PC-9 (cell line): ENCODE data around the gene C19orf25. TPM values are rescaled to one million over a fixed set of nuclear protein-coding genes. Genes with fewer than 3 reads are reported as not detected.

Experiments used
- BruUV-seq: library from RNA; stranded (reverse); fragments of 400-500 nt; replicated peaks from 2 replicates; lab custom pipeline; 2021; lab: Mats Ljungman, UMichigan
- CTCF ChIA-PET: fragments of 300-600 bp; sonication (Branson Sonifier 250); formaldehyde crosslinking; loops from one replicate; lab custom pipeline; 2022; ENCODE audit warnings: antibody characterized with exemption; lab: Charles Lee
- POLR2A ChIA-PET: fragments of 300-600 bp; sonication (Branson Sonifier 250); formaldehyde crosslinking; loops from one replicate; lab custom pipeline; 2022; ENCODE audit warnings: antibody characterized with exemption; ENCODE audit not compliant: unreplicated experiment; lab: Charles Lee
- DNase-seq, 2 experiments: peaks; one replicate each; pipeline versions ENCODE4 v3.0.0 to v3.0.0-alpha.2; 2015 to 2022; ENCODE audit warnings: mixed read lengths in 1 of 2
- H2AFZ ChIP-seq: fragments of 200-600 bp; sonication (generic); 2 replicates; pipeline ENCODE4 v1.8.1; 2017; ENCODE audit warnings: antibody characterized with exemption
- H3F3A ChIP-seq: fragments of 200-600 bp; sonication (generic); 2 replicates; pipeline ENCODE4 v1.8.1; 2017; ENCODE audit warnings: antibody characterized with exemption, mild to moderate bottlenecking, low read depth; ENCODE audit not compliant: insufficient read depth
- H3K27ac ChIP-seq: fragments of 200-600 bp; sonication (generic); 2 replicates; pipeline ENCODE4 v1.6.1; 2016; ENCODE audit warnings: mixed run types
- H3K27me3 ChIP-seq: fragments of 200-600 bp; sonication (generic); 2 replicates; pipeline ENCODE4 v1.6.1; 2016; ENCODE audit warnings: low read depth, mixed run types; ENCODE audit not compliant: insufficient read depth
- H3K36me3 ChIP-seq: fragments of 200-600 bp; sonication (generic); 2 replicates; pipeline ENCODE4 v1.6.1; 2016; ENCODE audit warnings: low read depth, mixed run types
- H3K4me1 ChIP-seq: fragments of 200-600 bp; sonication (generic); replicated peaks from 2 replicates; pipeline ENCODE4 v1.6.1; 2016; ENCODE audit warnings: mixed run types; ENCODE audit not compliant: insufficient read depth
- H3K4me2 ChIP-seq: fragments of 200-600 bp; sonication (generic); 2 replicates; pipeline ENCODE4 v1.6.1; 2017; ENCODE audit warnings: mixed run types
- H3K4me3 ChIP-seq: fragments of 200-600 bp; sonication (generic); 2 replicates; pipeline ENCODE4 v1.6.1; 2016; ENCODE audit warnings: mixed run types
- H3K79me2 ChIP-seq: fragments of 200-600 bp; sonication (generic); 2 replicates; pipeline ENCODE4 v1.6.1; 2017; ENCODE audit warnings: low read depth, mixed run types
- H3K9me2 ChIP-seq: fragments of 200-600 bp; sonication (generic); 2 replicates; pipeline ENCODE4 v1.8.1; 2017; ENCODE audit warnings: mild to moderate bottlenecking; ENCODE audit not compliant: insufficient read depth
- H3K9me3 ChIP-seq: fragments of 200-600 bp; sonication (generic); 2 replicates; pipeline ENCODE4 v1.8.1; 2016; ENCODE audit warnings: low read depth; ENCODE audit not compliant: insufficient read depth
- H4K20me1 ChIP-seq: fragments of 200-600 bp; sonication (generic); 2 replicates; pipeline ENCODE4 v1.8.1; 2017; ENCODE audit not compliant: insufficient read depth
- CTCF ChIP-seq: fragments of 200-600 bp; sonication (generic); conservative IDR thresholded peaks from 2 replicates; pipeline ENCODE4 v1.6.1; 2017; ENCODE audit warnings: mixed run types, antibody characterized with exemption, mild to moderate bottlenecking, moderate library complexity
- EZH2 ChIP-seq: fragments of 200-600 bp; sonication (generic); IDR thresholded peaks from 2 replicates; pipeline ENCODE4 v1.8.0; 2017; ENCODE audit warnings: antibody characterized with exemption, low read depth
- intact Hi-C: fragments of 100-400 bp; cut with micrococcal nuclease; formaldehyde crosslinking; loops from one replicate; pipeline ENCODE4 v1.10.0; 2022; ENCODE audit not compliant: unreplicated experiment
- total RNA-seq: library from RNA; stranded (reverse); gene quantifications from 2 replicates; pipeline ENCODE4 v1.2.3, GENCODE V29; 2021

C19orf25 gene
- total RNA-seq, 1 experiment from 2014 or later, result 28.0 TPM

GRCh38 chr19:1467215-1467489 is 11.9 kb downstream of the C19orf25 start:
- H2AFZ ChIP-seq, result no peak overlapping the region
- DNase-seq, result no peak
- no peaks in the 10 kb centered on the region for H3K27me3 ChIP-seq
- intact Hi-C loops, result no loop called here
- CTCF ChIA-PET, result no interaction called here
- H3K4me2 ChIP-seq, result no peak overlapping the region
- H3K9me3 ChIP-seq, result no peaks in the 10 kb centered on the region
- POLR2A ChIA-PET, result no interaction called here
- no peak for TF ChIP-seq EZH2
- no peak for TF ChIP-seq CTCF
- H4K20me1 ChIP-seq, result no peaks in the 10 kb centered on the region; the same call in none of the 2 replicates
- no peaks in the 10 kb centered on the region for H3K36me3 ChIP-seq
- H3K4me3 ChIP-seq, result no peak overlapping the region
- no peaks in the 10 kb centered on the region for H3K9me2 ChIP-seq
- H3K27ac ChIP-seq, result no peak overlapping the region
- BruUV-seq, result no TSS peak
- H3K79me2 ChIP-seq, result no peaks in the 10 kb centered on the region
- no peaks in the 10 kb centered on the region for H3F3A ChIP-seq
- H3K4me1 ChIP-seq, result no peaks in the 10 kb centered on the region

- no peak for TF ChIP-seq EZH2
- no peak for TF ChIP-seq CTCF
- H3F3A ChIP-seq, result no peaks in the 10 kb centered on the region
- no peaks in the 10 kb centered on the region for H3K36me3 ChIP-seq
- BruUV-seq, result no TSS peak
- no peak overlapping the region for H2AFZ ChIP-seq
- H3K4me1 ChIP-seq, result no peaks in the 10 kb centered on the region
- no peaks in the 10 kb centered on the region for H3K9me3 ChIP-seq
- H3K27ac ChIP-seq, result no peak overlapping the region
- no peaks in the 10 kb centered on the region for H3K27me3 ChIP-seq
- ChIA-PET CTCF (no interaction called here), POLR2A (no interaction called here)
- H3K79me2 ChIP-seq, result no peaks in the 10 kb centered on the region
- no peaks in the 10 kb centered on the region for H3K9me2 ChIP-seq
- intact Hi-C loops, result no loop called here
- H3K4me2 ChIP-seq, result no peak overlapping the region
- DNase-seq, result no peak
- no peak overlapping the region for H3K4me3 ChIP-seq
- H4K20me1 ChIP-seq, result no peaks in the 10 kb centered on the region; the same call in none of the 2 replicates
Measured at GRCh38 chr19:1466461-1467214, 12.4 kb downstream of the C19orf25 start.

- Histone ChIP-seq H3K4me2 (no peak overlapping the region), H3K4me1 (no peaks in the 10 kb centered on the region), H3K27ac (no peak overlapping the region), H4K20me1 (no peaks in the 10 kb centered on the region; the same call in none of the 2 replicates), H3K9me3 (no peaks in the 10 kb centered on the region), H3K36me3 (no peaks in the 10 kb centered on the region), H3F3A (no peaks in the 10 kb centered on the region), H3K79me2 (no peaks in the 10 kb centered on the region), H3K9me2 (no peaks in the 10 kb centered on the region), H3K4me3 (no peak overlapping the region), H3K27me3 (no peaks in the 10 kb centered on the region), H2AFZ (no peak overlapping the region)
- ChIA-PET POLR2A (no interaction called here), CTCF (no interaction called here)
- BruUV-seq, result no TSS peak
- DNase-seq, result no peak
- intact Hi-C loops, result no loop called here
- TF ChIP-seq EZH2, result no peak
- no peak for TF ChIP-seq CTCF
Measured at GRCh38 chr19:1466018-1466460, 13.0 kb downstream of the C19orf25 start.
